ENCODE results near the gene FLT3LG.

DNA sequence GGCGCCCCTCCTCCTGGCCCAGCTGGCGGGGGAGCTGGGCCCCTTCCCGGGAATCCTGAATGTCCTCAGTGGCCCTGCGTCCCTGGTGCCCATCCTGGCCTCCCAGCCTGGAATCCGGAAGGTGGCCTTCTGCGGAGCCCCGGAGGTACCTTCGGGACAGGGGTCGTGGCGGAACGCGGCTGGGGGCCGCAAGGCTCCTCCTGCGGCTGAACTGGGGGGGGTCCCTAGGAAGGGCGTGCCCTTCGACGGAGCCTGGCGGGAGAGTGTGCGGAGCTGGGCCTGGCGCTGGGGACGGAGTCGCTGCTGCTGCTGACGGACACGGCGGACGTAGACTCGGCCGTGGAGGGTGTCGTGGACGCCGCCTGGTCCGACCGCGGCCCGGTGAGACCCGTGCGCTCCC, 12.4 kb upstream of the FLT3LG start:
- TF ChIP-seq, protein P1, sequence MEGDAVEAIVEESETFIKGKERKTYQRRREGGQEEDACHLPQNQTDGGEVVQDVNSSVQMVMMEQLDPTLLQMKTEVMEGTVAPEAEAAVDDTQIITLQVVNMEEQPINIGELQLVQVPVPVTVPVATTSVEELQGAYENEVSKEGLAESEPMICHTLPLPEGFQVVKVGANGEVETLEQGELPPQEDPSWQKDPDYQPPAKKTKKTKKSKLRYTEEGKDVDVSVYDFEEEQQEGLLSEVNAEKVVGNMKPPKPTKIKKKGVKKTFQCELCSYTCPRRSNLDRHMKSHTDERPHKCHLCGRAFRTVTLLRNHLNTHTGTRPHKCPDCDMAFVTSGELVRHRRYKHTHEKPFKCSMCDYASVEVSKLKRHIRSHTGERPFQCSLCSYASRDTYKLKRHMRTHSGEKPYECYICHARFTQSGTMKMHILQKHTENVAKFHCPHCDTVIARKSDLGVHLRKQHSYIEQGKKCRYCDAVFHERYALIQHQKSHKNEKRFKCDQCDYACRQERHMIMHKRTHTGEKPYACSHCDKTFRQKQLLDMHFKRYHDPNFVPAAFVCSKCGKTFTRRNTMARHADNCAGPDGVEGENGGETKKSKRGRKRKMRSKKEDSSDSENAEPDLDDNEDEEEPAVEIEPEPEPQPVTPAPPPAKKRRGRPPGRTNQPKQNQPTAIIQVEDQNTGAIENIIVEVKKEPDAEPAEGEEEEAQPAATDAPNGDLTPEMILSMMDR (IDR thresholded peaks at IDR 0.05; ENCODE audit: low read length) = no peak
- TF ChIP-seq EZH2 (optimal IDR thresholded peaks at IDR 0.05; ENCODE audit: low read depth, low read length) = no peak
